Esophagus squamous epithelium (tissue), 5 donors: Measurements from ENCODE around the gene ADIPOR1. TPM values are rescaled to one million over a fixed set of nuclear protein-coding genes. Genes with fewer than 3 reads are reported as not detected.

Source experiments
- DNase-seq: peaks from one replicate; lab custom pipeline; 2025; lab: John Stamatoyannopoulos, UW
- H3K27ac ChIP-seq, 4 donors: fragments of 200-600 bp; sonication (generic); one replicate each; pipeline ENCODE4 v1.5.1; 2016 to 2019; ENCODE audit warnings: mild to moderate bottlenecking in 1 of 4
- H3K27me3 ChIP-seq, 4 donors: fragments of 200-600 bp; sonication (generic); 1 replicate in 3 of 4; 2 replicates in 1 of 4; pipeline versions ENCODE4 v1.5.1 to v1.6.0; 2017 to 2021; ENCODE audit warnings: antibody characterized with exemption in 1 of 4
- H3K36me3 ChIP-seq, 3 donors: fragments of 200-600 bp; sonication (generic); one replicate each; pipeline ENCODE4 v1.5.1; 2016 to 2019
- H3K4me1 ChIP-seq, 3 donors: fragments of 200-600 bp; sonication (generic); one replicate each; pipeline ENCODE4 v1.5.1; 2017 to 2019
- H3K4me3 ChIP-seq, 4 donors: fragments of 200-600 bp; sonication (generic); 1 replicate in 3 of 4; 2 replicates in 1 of 4; pipeline ENCODE4 v1.5.1; 2016 to 2019; ENCODE audit warnings: mild to moderate bottlenecking in 2 of 4, moderate library complexity in 1 of 4
- H3K9me3 ChIP-seq, 3 donors: fragments of 200-600 bp; sonication (generic); one replicate each; pipeline ENCODE4 v1.5.1; 2016 to 2019
- POLR2A ChIP-seq, 4 donors: fragments of 450-650 bp; IDR thresholded peaks; one replicate each; pipeline ENCODE4 v1.6.1; 2017; ENCODE audit warnings: antibody characterized with exemption in 4 of 4, mild to moderate bottlenecking in 4 of 4, moderate library complexity in 3 of 4
- WGBS, 2 donors: methylation state at CpG; one replicate each; pipeline ENCODE4 v1.1.5; 2018; 5-methylcytosine and 5-hydroxymethylcytosine counted together
- intact Hi-C: fragments of 100-400 bp; cut with DNase I; formaldehyde crosslinking; loops from one replicate; pipeline ENCODE4 v1.15.0; 2022
- total RNA-seq, 4 donors: library from RNA; depleted of rRNA; stranded (reverse); fragments of >200 nt; gene quantifications; one replicate each; pipeline ENCODE4 v1.1.0, GENCODE V29; 2016
- TF ChIP-seq, protein P1 (sequence below), 6 experiments: fragments of 450-650 bp in 4 of 6; fragments of 200-600 bp in 2 of 6; sonication (generic) in 2 of 6; IDR thresholded peaks; one replicate each; pipeline ENCODE4 v1.5.1; 2016 to 2019; ENCODE audit warnings: antibody characterized with exemption in 6 of 6, mild to moderate bottlenecking in 4 of 6, moderate library complexity in 4 of 6
- donor health status: DM: yes; HTN: yes; CAD: no.

ADIPOR1 gene
- total RNA-seq, 4 donors from 2014 or later: 94.0 to 114 (median 107) TPM

DNA sequence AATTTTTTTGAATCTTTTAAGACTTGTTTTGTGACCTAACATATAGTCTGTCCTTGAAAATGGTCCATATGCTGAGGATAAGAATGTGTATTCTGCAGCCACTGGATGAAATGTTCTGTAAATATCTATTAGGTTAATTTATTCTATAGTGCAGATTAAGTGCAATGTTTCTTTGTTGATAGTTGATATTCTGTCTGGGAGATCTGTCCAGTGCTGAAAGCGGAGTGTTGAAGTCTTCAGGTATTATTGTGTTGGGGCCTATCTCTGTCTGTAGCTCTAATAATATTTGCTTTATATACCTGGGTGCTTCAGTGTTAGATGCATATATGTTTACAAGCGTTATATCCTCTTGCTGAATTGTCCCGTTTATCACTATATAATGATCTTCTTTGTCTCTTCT lies 23.4 kb downstream of the ADIPOR1 start:
- intact Hi-C loops: no loop called here
- Histone ChIP-seq H3K9me3 (no peaks in the 10 kb centered on the region), H3K27me3 (no peaks in the 10 kb centered on the region), H3K36me3 (peaks cover 0 to 3% (median 0%) of the 10 kb centered on the region in 3 donors), H3K4me3 (no peak overlapping the region), H3K4me1 (peaks cover 0 to 17% (median 6%) of the 10 kb centered on the region in 3 donors), H3K27ac (no peak overlapping the region)
- TF ChIP-seq, protein P1, sequence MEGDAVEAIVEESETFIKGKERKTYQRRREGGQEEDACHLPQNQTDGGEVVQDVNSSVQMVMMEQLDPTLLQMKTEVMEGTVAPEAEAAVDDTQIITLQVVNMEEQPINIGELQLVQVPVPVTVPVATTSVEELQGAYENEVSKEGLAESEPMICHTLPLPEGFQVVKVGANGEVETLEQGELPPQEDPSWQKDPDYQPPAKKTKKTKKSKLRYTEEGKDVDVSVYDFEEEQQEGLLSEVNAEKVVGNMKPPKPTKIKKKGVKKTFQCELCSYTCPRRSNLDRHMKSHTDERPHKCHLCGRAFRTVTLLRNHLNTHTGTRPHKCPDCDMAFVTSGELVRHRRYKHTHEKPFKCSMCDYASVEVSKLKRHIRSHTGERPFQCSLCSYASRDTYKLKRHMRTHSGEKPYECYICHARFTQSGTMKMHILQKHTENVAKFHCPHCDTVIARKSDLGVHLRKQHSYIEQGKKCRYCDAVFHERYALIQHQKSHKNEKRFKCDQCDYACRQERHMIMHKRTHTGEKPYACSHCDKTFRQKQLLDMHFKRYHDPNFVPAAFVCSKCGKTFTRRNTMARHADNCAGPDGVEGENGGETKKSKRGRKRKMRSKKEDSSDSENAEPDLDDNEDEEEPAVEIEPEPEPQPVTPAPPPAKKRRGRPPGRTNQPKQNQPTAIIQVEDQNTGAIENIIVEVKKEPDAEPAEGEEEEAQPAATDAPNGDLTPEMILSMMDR (IDR thresholded peaks at IDR 0.05): no peak
- TF ChIP-seq POLR2A (IDR thresholded peaks at IDR 0.05): no peak
- WGBS, 2 donors: 94% methylated on average over 3 of the region's 3 CpGs
- no peak for DNase-seq

DNA sequence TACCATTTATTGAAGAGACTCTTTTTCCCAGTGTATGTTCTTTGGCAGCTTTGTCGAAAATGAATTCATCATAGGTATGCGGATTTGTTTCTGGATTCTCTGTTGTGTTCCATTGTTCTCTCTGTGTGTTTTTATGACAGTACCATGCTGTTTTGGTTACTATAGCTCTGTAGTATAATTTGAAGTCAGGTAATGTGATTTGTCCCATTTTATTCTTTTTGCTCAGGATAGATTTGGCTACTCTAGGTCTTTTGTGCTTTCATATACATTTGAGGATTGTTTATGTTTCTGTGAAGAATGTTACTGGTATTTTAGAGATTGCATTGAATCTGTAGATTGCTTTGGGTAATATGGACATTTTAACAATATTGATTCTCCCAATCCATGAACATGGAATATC lies 25.6 kb downstream of the ADIPOR1 start:
- no peak for DNase-seq
- 76 to 93% methylated on average over 2 of the region's 2 CpGs for WGBS, 2 donors
- no peaks in the 10 kb centered on the region for H3K9me3 ChIP-seq
- H3K36me3 ChIP-seq: no peaks in the 10 kb centered on the region
- intact Hi-C loops: no loop called here
- H3K27ac ChIP-seq: no peak overlapping the region
- peaks cover 0 to 4% (median 3%) of the 10 kb centered on the region in 3 donors for H3K4me1 ChIP-seq
- TF ChIP-seq, protein P1 (IDR thresholded peaks at IDR 0.05): no peak
- TF ChIP-seq POLR2A (IDR thresholded peaks at IDR 0.05): no peak
- H3K27me3 ChIP-seq: no peaks in the 10 kb centered on the region
- H3K4me3 ChIP-seq: no peak overlapping the region

DNA sequence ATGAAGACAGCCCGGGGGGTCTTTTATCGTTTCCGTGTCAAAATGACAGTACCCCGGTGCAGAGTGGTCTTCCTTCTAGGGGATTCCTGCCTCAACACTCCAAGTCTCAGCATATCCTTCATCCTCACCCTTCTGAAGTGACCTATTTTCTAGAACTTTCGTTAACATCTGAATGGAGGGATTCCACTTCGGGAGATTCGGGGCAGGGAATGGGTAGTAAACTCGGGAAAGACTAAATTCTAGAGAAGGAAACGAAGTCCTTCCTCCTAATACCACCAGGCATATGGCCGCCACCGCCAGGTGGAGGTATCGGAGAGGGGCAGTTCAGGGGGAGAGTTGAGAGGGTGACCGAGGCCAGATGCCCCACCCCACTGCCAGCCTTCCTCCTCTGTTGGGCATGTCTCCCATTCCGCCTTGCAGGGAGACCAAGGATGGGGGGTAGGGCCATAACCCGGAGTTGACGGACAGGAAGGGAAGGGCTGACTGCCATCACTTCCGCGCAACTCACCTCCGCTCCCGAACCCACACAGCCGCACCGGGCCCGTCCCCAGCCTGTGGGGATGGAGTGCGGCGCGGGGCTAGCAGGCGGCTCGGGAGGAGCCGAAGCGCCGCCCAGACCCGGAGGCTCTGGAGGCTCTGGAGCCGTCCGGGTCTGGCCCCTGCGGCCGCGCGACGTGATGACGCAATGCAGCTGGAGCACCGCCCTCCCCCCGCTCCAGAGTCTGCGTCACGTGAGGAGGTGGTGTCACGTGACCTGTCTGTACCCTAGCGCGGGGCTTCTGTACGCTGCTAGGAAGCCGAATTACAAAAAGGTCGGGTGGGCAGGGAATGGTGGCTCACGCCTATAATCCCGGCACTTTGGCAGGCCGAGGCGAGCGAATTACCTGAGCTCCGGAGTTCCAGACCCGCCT lies 31.3 kb downstream of the ADIPOR1 start, which contains the start of gene KLHL12:
KLHL12 (minus strand) TSS at position 654 of the 911 bp plus-strand sequence. CDS start 2,072 bp downstream, outside the sequence.
- DNase-seq: peak; percentile 83
- TF ChIP-seq POLR2A (IDR thresholded peaks at IDR 0.05): peak in 3 of 4 donors; percentile 66 to 95 (median 88)
- TF ChIP-seq, protein P1 (IDR thresholded peaks at IDR 0.05): peak; percentile 34 to 82 (median 64)
- peaks cover 0 to 28% (median 0%) of the 10 kb centered on the region in 3 donors for H3K36me3 ChIP-seq
- 1 to 4% methylated on average over 14 to 19 of the region's 57 CpGs for WGBS, 2 donors
- peak within 1 kb of the TSS; percentile 58 to 95 (median 90) for H3K4me3 ChIP-seq
- peak within 1 kb of the TSS; percentile 93 to 99 (median 98) for H3K27ac ChIP-seq
- no peaks in the 10 kb centered on the region for H3K9me3 ChIP-seq
- no peaks in the 10 kb centered on the region for H3K27me3 ChIP-seq
- intact Hi-C loops: loop anchor here (10.0 kb wide), 1 partner anchor 68 kb away; no protein-coding TSS in a partner anchor
- H3K4me1 ChIP-seq: peaks cover 10 to 53% (median 21%) of the 10 kb centered on the region in 3 donors

DNA sequence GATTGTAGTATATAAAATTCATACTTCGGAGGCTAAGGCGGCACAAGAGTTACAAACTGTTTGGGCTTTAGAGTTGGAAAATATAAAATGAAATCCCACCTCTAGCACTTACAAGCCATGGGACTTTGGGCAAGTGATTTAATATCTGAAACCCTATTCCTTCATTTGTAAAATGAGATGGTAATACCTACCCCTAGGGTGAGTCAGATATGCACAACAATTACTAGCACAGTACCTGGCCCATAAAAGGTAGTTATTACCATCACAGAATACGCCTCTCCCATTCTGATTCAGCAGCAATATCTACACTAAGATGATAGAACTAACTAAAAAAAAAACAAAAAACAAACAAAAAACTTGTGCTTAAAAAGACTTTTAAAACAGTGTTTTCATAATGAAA lies 34.6 kb downstream of the ADIPOR1 start:
- WGBS, 2 donors: 81 to 84% methylated on average over 3 of the region's 3 CpGs
- Histone ChIP-seq H3K27me3 (no peaks in the 10 kb centered on the region), H3K36me3 (peaks cover 0 to 51% (median 6%) of the 10 kb centered on the region in 3 donors), H3K27ac (no peak overlapping the region), H3K9me3 (no peaks in the 10 kb centered on the region), H3K4me1 (peaks cover 10 to 54% (median 21%) of the 10 kb centered on the region in 3 donors), H3K4me3 (no peak overlapping the region)
- DNase-seq: no peak
- TF ChIP-seq POLR2A (IDR thresholded peaks at IDR 0.05): no peak
- TF ChIP-seq, protein P1 (IDR thresholded peaks at IDR 0.05): no peak
- intact Hi-C loops: loop anchor here (10.0 kb wide), 1 partner anchor 71 kb away; no protein-coding TSS in a partner anchor

DNA sequence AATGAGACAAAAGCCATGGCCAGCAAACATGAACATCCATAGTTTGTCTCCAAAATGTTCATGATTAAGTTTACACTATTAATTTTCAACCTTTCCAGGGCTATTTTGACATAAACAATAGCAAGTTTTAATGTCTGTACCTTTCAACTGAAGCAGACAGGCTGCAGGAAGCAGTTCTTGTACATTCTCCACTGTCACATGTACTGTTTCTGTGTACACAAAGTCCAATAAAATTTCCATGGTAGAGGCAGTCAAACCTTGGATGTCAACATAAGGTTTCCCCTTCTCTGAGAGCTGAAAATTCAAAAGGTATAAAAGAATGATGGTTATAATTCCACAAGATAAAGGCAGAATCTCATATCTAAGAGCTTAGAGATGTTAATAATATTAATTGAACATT lies 38.5 kb downstream of the ADIPOR1 start:
- intact Hi-C loops: loop anchor here (10.0 kb wide), 1 partner anchor 75 kb away; no protein-coding TSS in a partner anchor
- Histone ChIP-seq H3K36me3 (peaks cover 0 to 84% (median 28%) of the 10 kb centered on the region in 3 donors), H3K4me3 (no peak overlapping the region), H3K4me1 (peaks cover 0 to 29% (median 7%) of the 10 kb centered on the region in 3 donors), H3K27ac (no peak overlapping the region), H3K27me3 (no peaks in the 10 kb centered on the region), H3K9me3 (no peaks in the 10 kb centered on the region)
- TF ChIP-seq POLR2A (IDR thresholded peaks at IDR 0.05): no peak
- DNase-seq: no peak
